NCI-H510A treated with DMSO at 0.1 percent for 48 hours (cell line): ENCODE measurements around the gene TMEM53.

Experiments
- DNase-seq: peaks from one replicate; lab custom pipeline; 2025; lab: John Stamatoyannopoulos, UW

TMEM53 gene

GRCh38 chr1:44628962-44629756 is 45.1 kb downstream of the TMEM53 start:
- no peak for DNase-seq

GRCh38 chr1:44625348-44625747 is 48.9 kb downstream of the TMEM53 start:
- DNase-seq: no peak

GRCh38 chr1:44624268-44624901 is 49.9 kb downstream of the TMEM53 start:
- no peak for DNase-seq

GRCh38 chr1:44621841-44622286 is 52.4 kb downstream of the TMEM53 start:
- no peak for DNase-seq

- DNase-seq: no peak
These were observed 54.2 kb downstream of the TMEM53 start for GRCh38 chr1:44620072-44620471.

- peak; percentile 27 for DNase-seq
These were observed 54.9 kb downstream of the TMEM53 start for GRCh38 chr1:44619261-44619900.

GRCh38 chr1:44617703-44618029 is 56.6 kb downstream of the TMEM53 start:
- DNase-seq: no peak

- no peak for DNase-seq
These were observed 57.1 kb downstream of the TMEM53 start for GRCh38 chr1:44616991-44617702.

- DNase-seq: no peak
These were observed 57.8 kb downstream of the TMEM53 start for GRCh38 chr1:44616284-44616990.

GRCh38 chr1:44613941-44614340 is 60.3 kb downstream of the TMEM53 start:
- DNase-seq: no peak

GRCh38 chr1:44611866-44612265 is 62.4 kb downstream of the TMEM53 start:
- no peak for DNase-seq

- no peak for DNase-seq
These were observed 62.9 kb downstream of the TMEM53 start for GRCh38 chr1:44611419-44611818.

GRCh38 chr1:44610527-44611148 is 63.6 kb downstream of the TMEM53 start:
- no peak for DNase-seq

GRCh38 chr1:44609768-44610526 is 64.3 kb downstream of the TMEM53 start:
- no peak for DNase-seq

- peak; percentile 17 for DNase-seq
These were observed 64.9 kb downstream of the TMEM53 start for GRCh38 chr1:44609412-44609767.

- no peak for DNase-seq
These were observed 66.1 kb downstream of the TMEM53 start for GRCh38 chr1:44608141-44608540.

- DNase-seq: no peak
These were observed 67.5 kb downstream of the TMEM53 start for GRCh38 chr1:44606701-44607281.

GRCh38 chr1:44605914-44606615 is 68.2 kb downstream of the TMEM53 start:
- no peak for DNase-seq

- peak; percentile 81 for DNase-seq
These were observed 69.9 kb downstream of the TMEM53 start for GRCh38 chr1:44604157-44604955.
